HG02970 (cell line): ENCODE results near the gene ZSWIM1.
"Not testable (repeated sequence)": the region's sequence is repeated elsewhere in the genome, so short reads cannot be mapped to it uniquely, and the experiment has no call there.

ENCODE experiments used
- ATAC-seq: cut with Tn5 transposase; IDR thresholded peaks from one replicate; pipeline ENCODE4 v1.9.1; 2021; ENCODE audit warnings: mild to moderate bottlenecking, moderate library complexity, moderate number of reproducible peaks; ENCODE audit not compliant: unreplicated experiment, low FRiP score

Gene ZSWIM1

GRCh38 chr20:45886590-45887345, 5.7 kb downstream of the ZSWIM1 start:
- no peak for ATAC-seq

GRCh38 chr20:45887346-45887715, 6.3 kb downstream of the ZSWIM1 start, which contains the start of gene SPATA25:
Gene SPATA25 (minus strand): TSS chr20:45887622. CDS start chr20:45887590, 32 bp downstream.
- no peak for ATAC-seq

GRCh38 chr20:45888681-45889080, 7.7 kb downstream of the ZSWIM1 start:
- ATAC-seq = no peak

- peak; percentile 24 for ATAC-seq
Measured at GRCh38 chr20:45890077-45890984, 9.3 kb downstream of the ZSWIM1 start.

GRCh38 chr20:45890985-45891983, 10.3 kb downstream of the ZSWIM1 start, which contains the start of the genes CTSA and NEURL2:
Gene CTSA (plus strand): TSS chr20:45891335. CDS start chr20:45891569, 234 bp downstream.
Gene NEURL2 (minus strand): TSS chr20:45891208. CDS start chr20:45890991, 217 bp downstream.
- peak; percentile 64 for ATAC-seq

GRCh38 chr20:45892049-45892825, 11.2 kb downstream of the ZSWIM1 start:
- ATAC-seq = no peak

GRCh38 chr20:45892828-45893500, 11.9 kb downstream of the ZSWIM1 start:
- no peak for ATAC-seq

- no peak for ATAC-seq
Measured at GRCh38 chr20:45893831-45894230, 12.8 kb downstream of the ZSWIM1 start.

- no peak for ATAC-seq
Measured at GRCh38 chr20:45894797-45895196, 13.8 kb downstream of the ZSWIM1 start.

- no peak for ATAC-seq
Measured at GRCh38 chr20:45896641-45897161, 15.7 kb downstream of the ZSWIM1 start.

GRCh38 chr20:45897289-45897688, 16.3 kb downstream of the ZSWIM1 start:
- no peak for ATAC-seq

GRCh38 chr20:45897692-45898091, 16.7 kb downstream of the ZSWIM1 start:
- ATAC-seq = no peak

GRCh38 chr20:45898285-45898684, 17.3 kb downstream of the ZSWIM1 start:
- no peak for ATAC-seq

- no peak for ATAC-seq
Measured at GRCh38 chr20:45899046-45899835, 18.2 kb downstream of the ZSWIM1 start.

GRCh38 chr20:45901332-45901731, 20.3 kb downstream of the ZSWIM1 start:
- not testable (repeated sequence) for ATAC-seq

GRCh38 chr20:45902199-45902701, 21.2 kb downstream of the ZSWIM1 start:
- ATAC-seq = no peak
